Measurements from ENCODE around the gene SLC13A3. TPM values are rescaled to one million over a fixed set of nuclear protein-coding genes. Genes with fewer than 3 reads are reported as not detected.

The SLC13A3 gene
- total RNA-seq, 2 experiments from 2014 or later, result not detected

GRCh38 chr20:46642969-46643343, 8.3 kb downstream of the SLC13A3 start:
- Mint-ChIP-seq H3K27ac (no peak overlapping the region), H3K9me3 (no peaks in the 10 kb centered on the region), H3K4me1 (ENCODE audit: low read depth) (no peaks in the 10 kb centered on the region), H3K4me3 (no peak overlapping the region), H3K36me3 (ENCODE audit: low read depth) (no peaks in the 10 kb centered on the region), H3K27me3 (peaks cover 4% of the 10 kb centered on the region)
- POLR2A ChIA-PET, result no interaction called here
- ATAC-seq (no peak), DNase-seq (no peak)
- CTCF ChIA-PET, result no interaction called here
- intact Hi-C loops (cut with micrococcal nuclease), result no loop called here
- TF ChIP-seq, protein P1, sequence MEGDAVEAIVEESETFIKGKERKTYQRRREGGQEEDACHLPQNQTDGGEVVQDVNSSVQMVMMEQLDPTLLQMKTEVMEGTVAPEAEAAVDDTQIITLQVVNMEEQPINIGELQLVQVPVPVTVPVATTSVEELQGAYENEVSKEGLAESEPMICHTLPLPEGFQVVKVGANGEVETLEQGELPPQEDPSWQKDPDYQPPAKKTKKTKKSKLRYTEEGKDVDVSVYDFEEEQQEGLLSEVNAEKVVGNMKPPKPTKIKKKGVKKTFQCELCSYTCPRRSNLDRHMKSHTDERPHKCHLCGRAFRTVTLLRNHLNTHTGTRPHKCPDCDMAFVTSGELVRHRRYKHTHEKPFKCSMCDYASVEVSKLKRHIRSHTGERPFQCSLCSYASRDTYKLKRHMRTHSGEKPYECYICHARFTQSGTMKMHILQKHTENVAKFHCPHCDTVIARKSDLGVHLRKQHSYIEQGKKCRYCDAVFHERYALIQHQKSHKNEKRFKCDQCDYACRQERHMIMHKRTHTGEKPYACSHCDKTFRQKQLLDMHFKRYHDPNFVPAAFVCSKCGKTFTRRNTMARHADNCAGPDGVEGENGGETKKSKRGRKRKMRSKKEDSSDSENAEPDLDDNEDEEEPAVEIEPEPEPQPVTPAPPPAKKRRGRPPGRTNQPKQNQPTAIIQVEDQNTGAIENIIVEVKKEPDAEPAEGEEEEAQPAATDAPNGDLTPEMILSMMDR (IDR thresholded peaks at IDR 0.05), result no peak

GRCh38 chr20:46642265-46642968, 8.8 kb downstream of the SLC13A3 start:
- H3K27ac Mint-ChIP-seq, result no peak overlapping the region
- ChIA-PET CTCF (no interaction called here), POLR2A (no interaction called here)
- no peaks in the 10 kb centered on the region for H3K36me3 Mint-ChIP-seq (ENCODE audit: low read depth)
- H3K4me1 Mint-ChIP-seq (ENCODE audit: low read depth), result no peaks in the 10 kb centered on the region
- DNase-seq (no peak), ATAC-seq (no peak)
- no peak overlapping the region for H3K4me3 Mint-ChIP-seq
- H3K9me3 Mint-ChIP-seq, result no peaks in the 10 kb centered on the region
- H3K27me3 Mint-ChIP-seq, result peaks cover 4% of the 10 kb centered on the region
- intact Hi-C loops (cut with micrococcal nuclease), result no loop called here
- TF ChIP-seq, protein P1 (IDR thresholded peaks at IDR 0.05), result no peak

DNA sequence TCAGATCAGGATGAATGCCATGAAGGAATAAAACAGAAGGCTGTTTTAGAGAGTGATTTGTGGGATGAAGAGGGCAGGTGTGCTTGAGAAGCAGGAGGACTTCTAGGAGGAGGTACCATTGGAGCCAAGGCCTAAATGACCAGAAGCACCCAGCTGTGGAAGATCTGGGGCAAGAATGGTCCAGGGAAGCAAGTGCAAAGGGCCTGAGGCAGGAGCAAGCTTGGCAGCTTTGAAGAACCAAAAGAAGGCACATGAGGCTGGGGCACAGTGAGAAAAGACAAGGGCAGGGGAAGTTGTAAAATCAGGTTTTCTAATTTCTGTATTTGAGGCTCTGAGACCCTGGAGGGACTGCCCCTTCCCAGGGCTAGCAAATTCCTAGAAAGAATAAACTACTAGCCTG, 9.8 kb downstream of the SLC13A3 start:
- ATAC-seq, result no peak
- TF ChIP-seq, protein P1 (IDR thresholded peaks at IDR 0.05), result no peak

GRCh38 chr20:46640536-46641311, 10.5 kb downstream of the SLC13A3 start:
- Mint-ChIP-seq H3K4me1 (ENCODE audit: low read depth) (no peaks in the 10 kb centered on the region), H3K36me3 (ENCODE audit: low read depth) (no peaks in the 10 kb centered on the region), H3K4me3 (no peak overlapping the region), H3K27ac (no peak overlapping the region), H3K27me3 (peaks cover 5% of the 10 kb centered on the region), H3K9me3 (no peaks in the 10 kb centered on the region)
- intact Hi-C loops (cut with micrococcal nuclease), result no loop called here
- ATAC-seq (no peak), DNase-seq (no peak)
- TF ChIP-seq, protein P1 (IDR thresholded peaks at IDR 0.05), result no peak
- CTCF ChIA-PET, result interaction anchor here (0.7 kb wide), 1 partner anchor 120 kb away, joined by 3 read pairs; no protein-coding TSS in a partner anchor
- POLR2A ChIA-PET, result no interaction called here

More for the DNA sequence above, 9.8 kb downstream of the SLC13A3 start:
- intact Hi-C loops (cut with micrococcal nuclease), result no loop called here
- Mint-ChIP-seq H3K27me3 (peaks cover 4% of the 10 kb centered on the region), H3K4me1 (ENCODE audit: low read depth) (no peaks in the 10 kb centered on the region), H3K36me3 (ENCODE audit: low read depth) (no peaks in the 10 kb centered on the region), H3K9me3 (no peaks in the 10 kb centered on the region), H3K4me3 (no peak overlapping the region), H3K27ac (no peak overlapping the region)
- ChIA-PET CTCF (no interaction called here), POLR2A (no interaction called here)
- DNase-seq, result no peak

GRCh38 chr20:46640044-46640443, 11.2 kb downstream of the SLC13A3 start:
- TF ChIP-seq, protein P1 (IDR thresholded peaks at IDR 0.05), result no peak
- Mint-ChIP-seq H3K9me3 (no peaks in the 10 kb centered on the region), H3K4me1 (ENCODE audit: low read depth) (no peaks in the 10 kb centered on the region), H3K27me3 (peaks cover 7% of the 10 kb centered on the region), H3K36me3 (ENCODE audit: low read depth) (no peaks in the 10 kb centered on the region), H3K27ac (no peak overlapping the region), H3K4me3 (no peak overlapping the region)
- ATAC-seq, result no peak
- DNase-seq, result no peak
- ChIA-PET POLR2A (no interaction called here), CTCF (interaction anchor here (0.7 kb wide), 2 partner anchors 48 to 120 kb away, joined by 3 to 4 read pairs; no protein-coding TSS in a partner anchor)
- intact Hi-C loops (cut with micrococcal nuclease), result no loop called here

Data from activated CD8-positive, alpha-beta T cell treated with anti-CD3 and anti-CD28 coated beads for 36 hours (primary cell).